Smooth muscle cell (in vitro differentiated cells): ENCODE data around the gene ANXA10. TPM values are rescaled to one million over a fixed set of nuclear protein-coding genes. Genes with fewer than 3 reads are reported as not detected.

Experiments used
- DNase-seq: peaks from one replicate; lab custom pipeline; 2025; ENCODE audit not compliant: unreplicated experiment; lab: John Stamatoyannopoulos, UW
- H2AFZ ChIP-seq: fragments of 200-600 bp; sonication (generic); 2 replicates; pipeline ENCODE4 v1.6.0; 2016; ENCODE audit warnings: antibody characterized with exemption, low read depth, mild to moderate bottlenecking
- H3F3A ChIP-seq: fragments of 200-600 bp; sonication (generic); 2 replicates; pipeline ENCODE4 v1.6.0; 2017; ENCODE audit warnings: antibody characterized with exemption, low read depth
- H3K27ac ChIP-seq: fragments of 200-600 bp; sonication (generic); 2 replicates; pipeline ENCODE4 v1.5.1; 2016; ENCODE audit warnings: low read depth, mild to moderate bottlenecking
- H3K27me3 ChIP-seq: fragments of 200-600 bp; sonication (generic); 2 replicates; pipeline ENCODE4 v1.6.1; 2016; ENCODE audit warnings: low read depth, mild to moderate bottlenecking
- H3K36me3 ChIP-seq: fragments of 200-600 bp; sonication (generic); 2 replicates; pipeline ENCODE4 v1.5.1; 2016; ENCODE audit warnings: low read depth
- H3K4me1 ChIP-seq: fragments of 200-600 bp; sonication (generic); 2 replicates; pipeline ENCODE4 v1.5.1; 2016; ENCODE audit warnings: low read depth
- H3K4me2 ChIP-seq: fragments of 200-600 bp; sonication (generic); 2 replicates; pipeline ENCODE4 v1.6.0; 2016; ENCODE audit warnings: mild to moderate bottlenecking
- H3K4me3 ChIP-seq: fragments of 200-600 bp; sonication (generic); 2 replicates; pipeline ENCODE4 v1.5.1; 2016; ENCODE audit warnings: mild to moderate bottlenecking
- H3K79me2 ChIP-seq: fragments of 200-600 bp; sonication (generic); 2 replicates; pipeline ENCODE4 v1.6.0; 2016; ENCODE audit warnings: low read depth, mild to moderate bottlenecking
- H3K9ac ChIP-seq: fragments of 200-600 bp; sonication (generic); 2 replicates; pipeline ENCODE4 v1.6.0; 2016; ENCODE audit warnings: low read depth
- H3K9me3 ChIP-seq: fragments of 200-600 bp; sonication (generic); replicated peaks from 2 replicates; pipeline ENCODE4 v1.5.1; 2016; ENCODE audit warnings: low read depth
- H4K20me1 ChIP-seq: fragments of 200-600 bp; sonication (generic); 2 replicates; pipeline ENCODE4 v1.6.0; 2016; ENCODE audit warnings: low read depth
- WGBS: methylation state at CpG from one replicate; pipeline ENCODE4 v1.1.7; 2016; ENCODE audit warnings: low lambda C conversion rate; 5-methylcytosine and 5-hydroxymethylcytosine counted together
- polyA plus RNA-seq: library from polyadenylated mRNA; unstranded; fragments of >200 nt; fragmentation: Nextera tagmentation; extraction: Ambion mirVana; gene quantifications from 2 replicates; pipeline ENCODE4 v1.2.1, GENCODE V29; 2016
- total RNA-seq: library from RNA; depleted of rRNA; stranded (reverse); fragments of >200 nt; gene quantifications from 2 replicates; pipeline ENCODE4 v1.2.3, GENCODE V29; 2014
- TF ChIP-seq, protein P1 (sequence below): fragments of 200-600 bp; sonication (generic); IDR thresholded peaks from 2 replicates; pipeline ENCODE4 v1.5.1; 2017; ENCODE audit warnings: borderline replicate concordance, mild to moderate bottlenecking, antibody characterized with exemption; ENCODE audit not compliant: insufficient read depth, poor library complexity, severe bottlenecking

The ANXA10 gene
- total and polyA plus RNA-seq, 2 experiments from 2014 or later, result not detected

DNA sequence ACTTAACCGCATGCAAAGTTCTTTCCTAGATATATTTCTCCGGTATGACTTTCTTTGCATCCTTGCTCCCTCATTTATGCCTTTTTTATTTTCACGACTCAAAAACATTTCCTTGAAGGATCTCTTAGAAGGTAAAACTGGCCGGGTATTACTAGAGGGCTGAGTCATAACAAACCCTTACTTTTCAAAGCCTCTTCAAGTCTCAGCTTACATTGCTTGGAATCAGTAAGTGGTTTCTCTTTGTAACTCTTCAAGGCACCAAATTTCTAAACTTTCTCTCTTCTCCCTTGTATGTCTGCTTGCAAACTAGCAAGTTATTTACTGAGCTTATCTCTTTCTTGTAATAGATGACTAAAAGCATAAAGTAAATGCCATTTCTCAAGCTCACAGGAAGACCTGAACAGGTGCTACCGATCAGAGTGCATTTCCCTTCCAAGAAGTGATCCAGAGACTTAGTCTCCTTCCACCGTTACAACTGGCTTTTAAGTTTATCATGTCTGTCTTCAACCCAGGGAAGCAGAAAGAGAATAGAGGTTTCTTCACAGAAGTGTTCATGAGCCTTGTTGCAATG, 75.5 kb downstream of the ANXA10 start:
- Histone ChIP-seq H3K9me3 (no peaks in the 10 kb centered on the region), H4K20me1 (no peaks in the 10 kb centered on the region), H3K4me2 (peak overlapping the region; percentile 56), H3K27ac (no peak overlapping the region), H3K27me3 (no peaks in the 10 kb centered on the region), H3F3A (peaks cover 7% of the 10 kb centered on the region), H3K36me3 (no peaks in the 10 kb centered on the region), H3K4me3 (peak overlapping the region; percentile 9), H3K9ac (no peak overlapping the region), H3K4me1 (no peaks in the 10 kb centered on the region), H3K79me2 (no peaks in the 10 kb centered on the region), H2AFZ (peak overlapping the region; percentile 44)
- TF ChIP-seq, protein P1, sequence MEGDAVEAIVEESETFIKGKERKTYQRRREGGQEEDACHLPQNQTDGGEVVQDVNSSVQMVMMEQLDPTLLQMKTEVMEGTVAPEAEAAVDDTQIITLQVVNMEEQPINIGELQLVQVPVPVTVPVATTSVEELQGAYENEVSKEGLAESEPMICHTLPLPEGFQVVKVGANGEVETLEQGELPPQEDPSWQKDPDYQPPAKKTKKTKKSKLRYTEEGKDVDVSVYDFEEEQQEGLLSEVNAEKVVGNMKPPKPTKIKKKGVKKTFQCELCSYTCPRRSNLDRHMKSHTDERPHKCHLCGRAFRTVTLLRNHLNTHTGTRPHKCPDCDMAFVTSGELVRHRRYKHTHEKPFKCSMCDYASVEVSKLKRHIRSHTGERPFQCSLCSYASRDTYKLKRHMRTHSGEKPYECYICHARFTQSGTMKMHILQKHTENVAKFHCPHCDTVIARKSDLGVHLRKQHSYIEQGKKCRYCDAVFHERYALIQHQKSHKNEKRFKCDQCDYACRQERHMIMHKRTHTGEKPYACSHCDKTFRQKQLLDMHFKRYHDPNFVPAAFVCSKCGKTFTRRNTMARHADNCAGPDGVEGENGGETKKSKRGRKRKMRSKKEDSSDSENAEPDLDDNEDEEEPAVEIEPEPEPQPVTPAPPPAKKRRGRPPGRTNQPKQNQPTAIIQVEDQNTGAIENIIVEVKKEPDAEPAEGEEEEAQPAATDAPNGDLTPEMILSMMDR, result no peak
- 47% methylated on average over 6 of the region's 6 CpGs for WGBS
- no peak for DNase-seq

DNA sequence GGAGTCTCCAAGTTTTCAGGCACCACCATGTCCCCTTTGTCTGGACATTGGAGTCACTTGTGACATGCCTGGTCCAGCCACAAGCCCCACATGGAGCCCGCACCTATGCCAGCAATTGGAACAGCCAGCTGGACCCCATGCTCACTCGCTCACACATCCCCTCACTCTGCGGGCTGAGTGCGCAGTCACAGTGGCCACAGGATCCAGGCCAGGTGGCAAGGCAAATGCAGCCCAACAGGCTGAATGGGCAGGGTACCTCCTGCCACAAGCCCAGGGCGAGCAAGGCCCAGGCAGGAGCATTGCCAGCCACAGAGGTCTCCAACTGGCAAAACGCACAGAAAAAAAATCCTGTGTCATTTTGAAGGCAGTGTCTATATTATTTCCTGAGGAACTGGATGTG, 82.0 kb downstream of the ANXA10 start:
- WGBS, result 94% methylated on average over 6 of the region's 6 CpGs
- no peaks in the 10 kb centered on the region for H3K27me3 ChIP-seq
- H3K79me2 ChIP-seq, result no peaks in the 10 kb centered on the region
- no peak overlapping the region for H3K4me2 ChIP-seq
- no peaks in the 10 kb centered on the region for H3K9me3 ChIP-seq
- H3K4me1 ChIP-seq, result no peaks in the 10 kb centered on the region
- no peak for DNase-seq
- H3K4me3 ChIP-seq, result no peak overlapping the region
- H3F3A ChIP-seq, result no peaks in the 10 kb centered on the region
- no peak overlapping the region for H2AFZ ChIP-seq
- H3K36me3 ChIP-seq, result no peaks in the 10 kb centered on the region
- H3K27ac ChIP-seq, result no peak overlapping the region
- no peak overlapping the region for H3K9ac ChIP-seq
- H4K20me1 ChIP-seq, result no peaks in the 10 kb centered on the region
- TF ChIP-seq, protein P1, result no peak

DNA sequence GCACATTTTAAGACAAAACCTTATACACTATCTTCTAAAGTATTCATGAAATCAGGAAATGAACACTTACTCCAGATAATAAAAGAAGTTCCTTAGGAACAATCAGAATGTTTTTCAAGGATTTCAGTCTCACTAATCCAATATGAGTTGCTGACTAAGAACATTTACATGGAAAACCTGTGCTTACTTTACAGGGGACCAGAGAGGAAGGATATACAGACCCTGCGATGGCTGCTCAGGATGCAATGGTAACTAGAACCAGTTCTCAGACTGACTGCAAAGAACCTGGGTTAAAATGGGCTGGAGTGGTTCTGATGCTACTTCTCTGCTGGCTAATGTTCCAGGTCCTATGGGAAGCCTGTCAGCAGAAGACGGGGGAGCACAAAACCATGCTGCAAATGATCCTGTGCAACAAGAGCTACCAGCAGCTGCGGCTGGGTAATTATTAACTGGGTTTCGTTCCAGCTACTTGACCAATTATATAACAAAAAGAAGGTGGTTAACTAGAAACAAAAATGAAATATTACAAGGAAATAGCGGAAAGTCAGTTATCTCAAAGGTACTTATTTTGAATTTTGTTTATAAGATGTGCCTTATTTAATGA, 85.3 kb downstream of the ANXA10 start:
- H3K9ac ChIP-seq, result no peak overlapping the region
- 90% methylated on average over 5 of the region's 5 CpGs for whole genome bisulfite sequencing
- H3K27ac ChIP-seq, result no peak overlapping the region
- H3K79me2 ChIP-seq, result no peaks in the 10 kb centered on the region
- H3K4me2 ChIP-seq, result no peak overlapping the region
- H3K36me3 ChIP-seq, result no peaks in the 10 kb centered on the region
- no peaks in the 10 kb centered on the region for H3K4me1 ChIP-seq
- H4K20me1 ChIP-seq, result no peaks in the 10 kb centered on the region
- H3K4me3 ChIP-seq, result no peak overlapping the region
- H2AFZ ChIP-seq, result no peak overlapping the region
- no peaks in the 10 kb centered on the region for H3K27me3 ChIP-seq
- H3K9me3 ChIP-seq, result no peaks in the 10 kb centered on the region
- DNase-seq, result no peak
- TF ChIP-seq, protein P1, result no peak
- no peaks in the 10 kb centered on the region for H3F3A ChIP-seq
